Lung (tissue), 12 donors: ENCODE data around the gene CLECL1. TPM values are rescaled to one million over a fixed set of nuclear protein-coding genes. Genes with fewer than 3 reads are reported as not detected.

Experiments used
- ATAC-seq: fragments of 200-7000 bp; cut with Tn5 transposase; one replicate; pipeline ENCODE4 v1.9.1; 2020; ENCODE audit warnings: moderate number of reproducible peaks; ENCODE audit not compliant: insufficient read depth, low FRiP score
- DNase-seq, 3 donors: peaks; one replicate each; pipeline ENCODE4 v3.0.0-alpha.2; 2013 to 2017
- H3K27ac ChIP-seq, 2 donors: one replicate each; pipeline ENCODE4 v1.5.1; 2013; ENCODE audit warnings: mild to moderate bottlenecking in 2 of 2, moderate library complexity in 2 of 2, control low read depth in 1 of 2, inconsistent platforms in 1 of 2, low read depth in 1 of 2, low read length in 1 of 2
- H3K27me3 ChIP-seq, 3 donors: one replicate each; pipeline ENCODE4 v1.5.1; 2013; ENCODE audit warnings: low read length in 2 of 3; ENCODE audit not compliant: control insufficient read depth in 3 of 3, insufficient read depth in 3 of 3
- H3K36me3 ChIP-seq, 4 donors: one replicate each; pipeline ENCODE4 v1.5.1; 2013; ENCODE audit warnings: low read length in 4 of 4, mild to moderate bottlenecking in 1 of 4, moderate library complexity in 1 of 4; ENCODE audit not compliant: control insufficient read depth in 4 of 4, insufficient read depth in 4 of 4
- H3K4me1 ChIP-seq, 5 donors: one replicate each; pipeline ENCODE4 v1.5.1; 2013; ENCODE audit warnings: low read length in 5 of 5, mild to moderate bottlenecking in 2 of 5, moderate library complexity in 1 of 5; ENCODE audit not compliant: control insufficient read depth in 5 of 5, insufficient read depth in 5 of 5
- H3K4me3 ChIP-seq: one replicate; pipeline ENCODE4 v1.5.1; 2013; ENCODE audit warnings: mild to moderate bottlenecking, control low read depth, moderate library complexity
- H3K9ac ChIP-seq, 2 donors: one replicate each; pipeline ENCODE4 v1.5.1; 2013; ENCODE audit warnings: low read length in 2 of 2, control low read depth in 1 of 2; ENCODE audit not compliant: insufficient read depth in 1 of 2
- H3K9me3 ChIP-seq, 4 donors: one replicate each; pipeline ENCODE4 v1.5.1; 2013; ENCODE audit warnings: low read length in 3 of 4, mild to moderate bottlenecking in 1 of 4, moderate library complexity in 1 of 4; ENCODE audit not compliant: control insufficient read depth in 4 of 4, insufficient read depth in 3 of 4
- WGBS, 2 donors: extraction: QIAGEN DNeasy Blood & Tissue Kit; methylation state at CpG; one replicate each; pipeline ENCODE4 v1.1.7; 2013; 5-methylcytosine and 5-hydroxymethylcytosine counted together
- polyA plus RNA-seq, 2 donors: library from polyadenylated mRNA; stranded (reverse); fragments of 200-250 nt; gene quantifications; one replicate each; pipeline ENCODE4 v1.2.1, GENCODE V29; 2013
- total RNA-seq, 2 donors: library from RNA; depleted of rRNA in 1 of 2; stranded (reverse); fragments of >200 nt in 1 of 2; gene quantifications; one replicate each; pipeline ENCODE4 v1.2.1, GENCODE V29; 2014 to 2021
- TF ChIP-seq, protein P1 (sequence below): IDR thresholded peaks from 2 replicates; pipeline ENCODE4 v1.5.1; 2012; ENCODE audit warnings: mild to moderate bottlenecking; ENCODE audit errors: control extremely low read depth, extremely low read depth
- donor health status: control.
- donor health status: control.
- donor health status: Bipolar disorder and iron deficiency.
- donor health status: healthy.
- donor health status: DM: yes; HTN: yes; CAD: no.

Gene CLECL1
- total and polyA plus RNA-seq, 4 donors, result 0.72 to 2.1 (median 1.3) TPM

GRCh38 chr12:9758119-9758518 is 25.2 kb upstream of the CLECL1 start:
- Histone ChIP-seq H3K9me3 (no peaks in the 10 kb centered on the region), H3K27me3 (peaks cover 0 to 2% (median 0%) of the 10 kb centered on the region in 3 donors), H3K9ac (no peak overlapping the region), H3K4me1 (no peaks in the 10 kb centered on the region), H3K27ac (no peak overlapping the region), H3K4me3 (no peak overlapping the region), H3K36me3 (no peaks in the 10 kb centered on the region)
- ATAC-seq (no peak), DNase-seq (no peak)
- 35 to 68% methylated on average over 3 of the region's 3 CpGs for WGBS, 2 donors
- TF ChIP-seq, protein P1, sequence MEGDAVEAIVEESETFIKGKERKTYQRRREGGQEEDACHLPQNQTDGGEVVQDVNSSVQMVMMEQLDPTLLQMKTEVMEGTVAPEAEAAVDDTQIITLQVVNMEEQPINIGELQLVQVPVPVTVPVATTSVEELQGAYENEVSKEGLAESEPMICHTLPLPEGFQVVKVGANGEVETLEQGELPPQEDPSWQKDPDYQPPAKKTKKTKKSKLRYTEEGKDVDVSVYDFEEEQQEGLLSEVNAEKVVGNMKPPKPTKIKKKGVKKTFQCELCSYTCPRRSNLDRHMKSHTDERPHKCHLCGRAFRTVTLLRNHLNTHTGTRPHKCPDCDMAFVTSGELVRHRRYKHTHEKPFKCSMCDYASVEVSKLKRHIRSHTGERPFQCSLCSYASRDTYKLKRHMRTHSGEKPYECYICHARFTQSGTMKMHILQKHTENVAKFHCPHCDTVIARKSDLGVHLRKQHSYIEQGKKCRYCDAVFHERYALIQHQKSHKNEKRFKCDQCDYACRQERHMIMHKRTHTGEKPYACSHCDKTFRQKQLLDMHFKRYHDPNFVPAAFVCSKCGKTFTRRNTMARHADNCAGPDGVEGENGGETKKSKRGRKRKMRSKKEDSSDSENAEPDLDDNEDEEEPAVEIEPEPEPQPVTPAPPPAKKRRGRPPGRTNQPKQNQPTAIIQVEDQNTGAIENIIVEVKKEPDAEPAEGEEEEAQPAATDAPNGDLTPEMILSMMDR, result no peak

DNA sequence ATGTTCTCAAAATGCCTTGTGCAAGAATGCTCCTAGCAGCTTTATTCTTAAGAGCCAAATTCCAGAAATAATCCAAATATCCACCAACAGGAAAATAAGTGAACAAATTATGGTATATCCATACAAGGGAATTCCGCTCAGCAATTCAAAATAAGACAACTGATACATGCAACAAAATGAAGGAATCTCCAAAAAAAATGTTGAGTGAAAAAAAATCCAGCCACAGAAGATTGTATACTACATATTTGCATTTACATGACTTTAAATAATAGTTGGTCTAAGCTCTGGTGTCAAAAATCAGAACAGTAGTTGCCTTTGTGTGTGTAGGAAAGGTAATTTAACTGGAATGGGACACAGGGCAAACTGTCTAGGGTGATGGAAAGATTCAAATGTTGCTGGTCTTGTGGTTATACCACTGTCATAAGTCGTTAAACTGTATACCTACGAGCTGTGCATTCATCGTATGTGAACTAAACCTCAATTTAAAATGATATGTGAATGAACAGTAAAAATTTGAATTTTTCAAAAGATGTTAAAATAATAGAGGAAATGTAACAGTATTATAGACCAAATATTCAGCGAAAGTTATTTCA is 24.6 kb upstream of the CLECL1 start:
- H3K27ac ChIP-seq, result no peak overlapping the region
- no peak overlapping the region for H3K4me3 ChIP-seq
- no peaks in the 10 kb centered on the region for H3K9me3 ChIP-seq
- no peaks in the 10 kb centered on the region for H3K36me3 ChIP-seq
- no peak for ATAC-seq
- H3K27me3 ChIP-seq, result peaks cover 0 to 2% (median 0%) of the 10 kb centered on the region in 3 donors
- TF ChIP-seq, protein P1, result no peak
- no peak overlapping the region for H3K9ac ChIP-seq
- DNase-seq, result no peak
- no peaks in the 10 kb centered on the region for H3K4me1 ChIP-seq
- WGBS, 2 donors, result 50% methylated on average over 5 of the region's 5 CpGs

GRCh38 chr12:9756706-9757105 is 23.8 kb upstream of the CLECL1 start:
- H3K27ac ChIP-seq, result no peak overlapping the region
- DNase-seq (no peak), ATAC-seq (no peak)
- no peaks in the 10 kb centered on the region for H3K4me1 ChIP-seq
- H3K27me3 ChIP-seq, result peaks cover 0 to 2% (median 0%) of the 10 kb centered on the region in 3 donors
- no peaks in the 10 kb centered on the region for H3K9me3 ChIP-seq
- H3K4me3 ChIP-seq, result no peak overlapping the region
- WGBS, 2 donors, result 91 to 93% methylated on average over 5 of the region's 5 CpGs
- no peak overlapping the region for H3K9ac ChIP-seq
- H3K36me3 ChIP-seq, result no peaks in the 10 kb centered on the region
- TF ChIP-seq, protein P1, result no peak

DNA sequence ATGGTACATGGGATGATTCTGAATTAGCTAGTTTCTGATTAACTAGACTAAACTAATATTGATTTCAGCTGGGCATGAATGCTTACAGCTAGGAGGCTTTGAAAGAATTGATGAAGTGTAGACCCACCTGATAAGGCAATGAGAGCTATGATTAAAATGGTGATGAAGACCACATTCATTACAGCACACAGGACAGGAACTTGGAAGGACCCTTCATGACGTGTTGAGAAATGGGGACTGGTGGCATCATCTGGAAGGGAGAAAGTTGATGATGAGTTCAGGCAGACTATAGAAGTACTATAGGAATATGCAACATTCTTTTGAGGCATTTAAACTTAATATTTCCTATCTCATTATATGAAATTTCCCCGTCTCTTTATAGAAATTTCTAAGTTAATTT is 23.3 kb upstream of the CLECL1 start:
- TF ChIP-seq, protein P1, result no peak
- H3K36me3 ChIP-seq, result no peaks in the 10 kb centered on the region
- no peak overlapping the region for H3K4me3 ChIP-seq
- no peak overlapping the region for H3K27ac ChIP-seq
- no peak overlapping the region for H3K9ac ChIP-seq
- peaks cover 0 to 3% (median 0%) of the 10 kb centered on the region in 5 donors for H3K4me1 ChIP-seq
- DNase-seq (no peak), ATAC-seq (no peak)
- no peaks in the 10 kb centered on the region for H3K9me3 ChIP-seq
- peaks cover 0 to 2% (median 0%) of the 10 kb centered on the region in 3 donors for H3K27me3 ChIP-seq
- 68 to 80% methylated on average over 2 of the region's 2 CpGs for WGBS, 2 donors
